ENCODE data around the gene SUGCT.

The SUGCT gene

GRCh38 chr7:40833888-40834234, 699.1 kb downstream of the SUGCT start:
- DNase-seq (ENCODE audit: insufficient read length, low spot score), result no peak
- no peak for FAIRE-seq

- FAIRE-seq (no peak), DNase-seq (ENCODE audit: insufficient read length, low spot score) (no peak)
Measured at GRCh38 chr7:40836218-40836617, 701.4 kb downstream of the SUGCT start.

GRCh38 chr7:40839881-40840280, 705.1 kb downstream of the SUGCT start:
- DNase-seq (ENCODE audit: insufficient read length, low spot score), result no peak
- FAIRE-seq, result no peak

- no peak for DNase-seq (ENCODE audit: insufficient read length, low spot score)
- FAIRE-seq, result no peak
Measured at GRCh38 chr7:40840990-40841389, 706.2 kb downstream of the SUGCT start.

- DNase-seq (ENCODE audit: insufficient read length, low spot score), result no peak
- no peak for FAIRE-seq
Measured at GRCh38 chr7:40842641-40843040, 707.8 kb downstream of the SUGCT start.

- no peak for FAIRE-seq
- no peak for DNase-seq (ENCODE audit: insufficient read length, low spot score)
Measured at GRCh38 chr7:40843338-40843985, 708.7 kb downstream of the SUGCT start.

- DNase-seq (ENCODE audit: insufficient read length, low spot score) (no peak), FAIRE-seq (no peak)
Measured at GRCh38 chr7:40845943-40846342, 711.1 kb downstream of the SUGCT start.

GRCh38 chr7:40847921-40848320, 713.1 kb downstream of the SUGCT start:
- FAIRE-seq (no peak), DNase-seq (ENCODE audit: insufficient read length, low spot score) (no peak)

- no peak for FAIRE-seq
- DNase-seq (ENCODE audit: insufficient read length, low spot score), result no peak
Measured at GRCh38 chr7:40848541-40849221, 713.9 kb downstream of the SUGCT start.

- DNase-seq (ENCODE audit: insufficient read length, low spot score) (no peak), FAIRE-seq (no peak)
Measured at GRCh38 chr7:40850017-40850416, 715.2 kb downstream of the SUGCT start.

- FAIRE-seq (no peak), DNase-seq (ENCODE audit: insufficient read length, low spot score) (no peak)
Measured at GRCh38 chr7:40851001-40851400, 716.2 kb downstream of the SUGCT start.

- FAIRE-seq, result no peak
Measured at GRCh38 chr7:40859076-40859475, 724.3 kb downstream of the SUGCT start.

GRCh38 chr7:40859965-40860543, 725.2 kb downstream of the SUGCT start:
- DNase-seq (ENCODE audit: insufficient read length, low spot score), result no peak
- no peak for FAIRE-seq

More at GRCh38 chr7:40859076-40859475, 724.3 kb downstream of the SUGCT start:
- no peak for DNase-seq (ENCODE audit: insufficient read length, low spot score)

GRCh38 chr7:40865441-40866233, 730.8 kb downstream of the SUGCT start:
- no peak for DNase-seq (ENCODE audit: insufficient read length, low spot score)
- no peak for FAIRE-seq

- DNase-seq (ENCODE audit: insufficient read length, low spot score) (no peak), FAIRE-seq (no peak)
Measured at GRCh38 chr7:40866601-40867000, 731.8 kb downstream of the SUGCT start.

GRCh38 chr7:40870108-40870507, 735.3 kb downstream of the SUGCT start:
- no peak for FAIRE-seq
- no peak for DNase-seq (ENCODE audit: insufficient read length, low spot score)

GRCh38 chr7:40873248-40873647, 738.4 kb downstream of the SUGCT start:
- no peak for FAIRE-seq
- no peak for DNase-seq (ENCODE audit: insufficient read length, low spot score)

GRCh38 chr7:40874756-40875155, 740.0 kb downstream of the SUGCT start:
- DNase-seq (ENCODE audit: insufficient read length, low spot score), result no peak

GRCh38 chr7:40876601-40877000, 741.8 kb downstream of the SUGCT start:
- FAIRE-seq (no peak), DNase-seq (ENCODE audit: insufficient read length, low spot score) (no peak)

More at GRCh38 chr7:40874756-40875155, 740.0 kb downstream of the SUGCT start:
- no peak for FAIRE-seq

GRCh38 chr7:40879941-40880543, 745.2 kb downstream of the SUGCT start:
- DNase-seq (ENCODE audit: insufficient read length, low spot score) (no peak), FAIRE-seq (no peak)

GRCh38 chr7:40880581-40880980, 745.8 kb downstream of the SUGCT start:
- FAIRE-seq, result no peak
- DNase-seq (ENCODE audit: insufficient read length, low spot score), result no peak

Data from GM19239 (cell line).